HepG2 (cell line): ENCODE results near the gene RFTN1. TPM values are rescaled to one million over a fixed set of nuclear protein-coding genes. Genes with fewer than 3 reads are reported as not detected.

ENCODE experiments used
- ATAC-seq: fragments of 200-7000 bp; cut with Tn5 transposase; 3 replicates; pipeline ENCODE4 v1.9.1; 2020; ENCODE audit warnings: mild to moderate bottlenecking, moderate library complexity
- BruUV-seq: library from RNA; stranded (reverse); fragments of 400-500 nt; replicated peaks from 2 replicates; lab custom pipeline; 2021; lab: Mats Ljungman, UMichigan
- CTCF ChIA-PET: fragments of 300-600 bp; formaldehyde crosslinking; extraction: SDS; loops from one replicate; lab custom pipeline; 2021; ENCODE audit warnings: low total read pairs, inconsistent platforms, low intra/inter-chr PET ratio; lab: Yijun Ruan, JAX
- POLR2A ChIA-PET: fragments of 350-600 bp; sonication (Branson Sonifier 250); formaldehyde crosslinking; loops from one replicate; lab custom pipeline; 2020; ENCODE audit warnings: antibody characterized with exemption, inconsistent platforms; lab: Yijun Ruan, JAX
- DNase-seq: peaks from one replicate; pipeline ENCODE4 v3.0.0-alpha.2; 2015; ENCODE audit warnings: low spot score
- FAIRE-seq: peaks from 3 replicates; lab custom pipeline; 2011; peaks lifted over from hg19 to GRCh38; lab: Jason Lieb, UNC
- H2AFZ ChIP-seq: one replicate; pipeline ENCODE4 v1.6.1; 2011; ENCODE audit warnings: low read length, inconsistent platforms
- H3K27ac ChIP-seq: fragments of 300-600 bp; 3 replicates; pipeline ENCODE4 v1.8.0; 2011; ENCODE audit warnings: mixed run types, mild to moderate bottlenecking, mixed read lengths, low read length, inconsistent platforms; ENCODE audit not compliant: insufficient read depth; ENCODE audit errors: extremely low read length
- H3K27me3 ChIP-seq, 2 experiments: fragments of 200-600 bp in 1 of 2; 2 replicates in 1 of 2; 3 replicates in 1 of 2; pipeline versions ENCODE4 v1.6.0 to v1.8.0; 2011; ENCODE audit warnings: low read length in 2 of 2, mild to moderate bottlenecking in 2 of 2, moderate library complexity in 2 of 2, inconsistent platforms in 1 of 2; ENCODE audit not compliant: insufficient read depth in 2 of 2, control insufficient read depth in 1 of 2
- H3K36me3 ChIP-seq, 2 experiments: fragments of 200-600 bp in 1 of 2; replicated peaks in 1 of 2; 2 replicates in 1 of 2; 3 replicates in 1 of 2; pipeline versions ENCODE4 v1.5.1 to v1.8.0; 2011; ENCODE audit warnings: low read length in 2 of 2, inconsistent platforms in 1 of 2; ENCODE audit not compliant: insufficient read depth in 2 of 2, control insufficient read depth in 1 of 2
- H3K4me1 ChIP-seq: 2 replicates; pipeline ENCODE4 v1.5.1; 2012; ENCODE audit warnings: low read length, inconsistent platforms; ENCODE audit not compliant: insufficient read depth
- H3K4me2 ChIP-seq: 2 replicates; pipeline ENCODE4 v1.6.0; 2011; ENCODE audit warnings: low read depth, low read length, inconsistent platforms
- H3K4me3 ChIP-seq, 3 experiments: fragments of 200-600 bp in 1 of 3; sonication (generic), shearing (Covaris generic) in 1 of 3; replicated peaks in 1 of 3; 2 replicates each; pipeline ENCODE4 v1.5.1; 2011 to 2016; ENCODE audit warnings: low read length in 3 of 3, inconsistent platforms in 2 of 3, low read depth in 2 of 3, mild to moderate bottlenecking in 2 of 3, control low read depth in 1 of 3, mixed read lengths in 1 of 3; ENCODE audit not compliant: insufficient read depth in 1 of 3
- H3K79me2 ChIP-seq: one replicate; pipeline ENCODE4 v1.6.1; 2011; ENCODE audit warnings: low read length, inconsistent platforms; ENCODE audit not compliant: insufficient read depth
- H3K9ac ChIP-seq: 2 replicates; pipeline ENCODE4 v1.6.0; 2011; ENCODE audit warnings: mild to moderate bottlenecking, low read depth, low read length, inconsistent platforms; ENCODE audit not compliant: insufficient read depth
- H3K9me3 ChIP-seq: 2 replicates; pipeline ENCODE4 v1.5.1; 2012; ENCODE audit warnings: mild to moderate bottlenecking, low read length
- H4K20me1 ChIP-seq: 2 replicates; pipeline ENCODE4 v1.6.0; 2011; ENCODE audit warnings: inconsistent platforms, mild to moderate bottlenecking, low read length, moderate library complexity; ENCODE audit not compliant: insufficient read depth
- ERF ChIP-seq: IDR thresholded peaks from 2 replicates; pipeline ENCODE4 v1.6.1; 2018; ENCODE audit warnings: missing biosample characterization, missing genetic modification reagents
- FOXJ3 ChIP-seq: sonication (generic); formaldehyde crosslinking; IDR thresholded peaks from 2 replicates; pipeline ENCODE4 v1.4.0; 2020; ENCODE audit warnings: missing genetic modification reagents, mild to moderate bottlenecking, borderline replicate concordance
- HIC2 ChIP-seq: sonication (generic); formaldehyde crosslinking; IDR thresholded peaks from 2 replicates; pipeline ENCODE4 v1.9.0; 2022; ENCODE audit warnings: low read depth, missing genetic modification reagents
- MAF1 ChIP-seq: sonication (generic); formaldehyde crosslinking; IDR thresholded peaks from 2 replicates; pipeline ENCODE4 v1.5.0; 2020; ENCODE audit warnings: missing genetic modification reagents, borderline replicate concordance
- NFYB ChIP-seq: sonication (generic); formaldehyde crosslinking; IDR thresholded peaks from 2 replicates; pipeline ENCODE4 v1.4.0; 2020; ENCODE audit warnings: missing genetic modification reagents
- RAD21 ChIP-seq: fragments of 450-650 bp; formaldehyde crosslinking; IDR thresholded peaks from 2 replicates; pipeline ENCODE4 v1.5.0; 2020; ENCODE audit warnings: mild to moderate bottlenecking
- TBX3 ChIP-seq: fragments of 450-650 bp; IDR thresholded peaks from 2 replicates; pipeline ENCODE4 v1.6.1; 2017; ENCODE audit warnings: antibody characterized with exemption, mild to moderate bottlenecking, inconsistent platforms, borderline replicate concordance
- ZFX ChIP-seq: sonication (generic); formaldehyde crosslinking; IDR thresholded peaks from 2 replicates; pipeline ENCODE4 v1.4.0; 2020; ENCODE audit warnings: mild to moderate bottlenecking, low read depth, missing genetic modification reagents, moderate library complexity
- ZIK1 ChIP-seq: sonication (generic); formaldehyde crosslinking; IDR thresholded peaks from 2 replicates; pipeline ENCODE4 v1.5.0; 2020; ENCODE audit warnings: mild to moderate bottlenecking, low read depth, missing genetic modification reagents, borderline replicate concordance
- ZKSCAN5 ChIP-seq: sonication (generic); formaldehyde crosslinking; IDR thresholded peaks from 2 replicates; pipeline ENCODE4 v1.5.1; 2020; ENCODE audit warnings: mild to moderate bottlenecking, missing genetic modification reagents
- ZNF570 ChIP-seq: sonication (generic); formaldehyde crosslinking; IDR thresholded peaks from 2 replicates; pipeline ENCODE4 v1.4.0; 2020; ENCODE audit warnings: mild to moderate bottlenecking, missing genetic modification reagents, borderline replicate concordance
- ZNF576 ChIP-seq: sonication (generic); formaldehyde crosslinking; IDR thresholded peaks from 2 replicates; pipeline ENCODE4 v1.4.0; 2020; ENCODE audit warnings: mild to moderate bottlenecking, missing genetic modification reagents
- ZNF609 ChIP-seq: sonication (generic); formaldehyde crosslinking; IDR thresholded peaks from 2 replicates; pipeline ENCODE4 v1.4.0; 2020; ENCODE audit warnings: mild to moderate bottlenecking, missing genetic modification reagents, borderline replicate concordance
- ZNF615 ChIP-seq: sonication (generic); formaldehyde crosslinking; IDR thresholded peaks from 2 replicates; pipeline ENCODE4 v1.5.0; 2020; ENCODE audit warnings: mild to moderate bottlenecking, missing genetic modification reagents, borderline replicate concordance
- ZNF768 ChIP-seq: sonication (generic); formaldehyde crosslinking; IDR thresholded peaks from 2 replicates; pipeline ENCODE4 v1.4.0; 2020; ENCODE audit warnings: missing genetic modification reagents
- ZSCAN5A ChIP-seq: sonication (generic); formaldehyde crosslinking; IDR thresholded peaks from 2 replicates; pipeline ENCODE4 v1.8.0; 2022; ENCODE audit warnings: mild to moderate bottlenecking, missing genetic modification reagents, borderline replicate concordance
- WGBS: methylation state at CpG from one replicate; pipeline ENCODE4 v1.1.6; 2017; ENCODE audit warnings: low lambda C conversion rate; 5-methylcytosine and 5-hydroxymethylcytosine counted together
- in situ Hi-C: cut with HindIII; loops from 2 replicates; pipeline ENCODE4 v1.10.0; 2017; ENCODE audit warnings: low pct_unique_long_range_greater_than_20kb; ENCODE audit not compliant: extremely low pct_ligation_motif_present
- intact Hi-C: fragments of 100-400 bp; cut with micrococcal nuclease; formaldehyde crosslinking; loops from one replicate; pipeline ENCODE4 v1.10.0; 2022; ENCODE audit not compliant: unreplicated experiment
- polyA plus RNA-seq, 8 experiments: library from polyadenylated mRNA; depleted of rRNA in 3 of 8; stranded (reverse) in 7 of 8; unstranded in 1 of 8; fragments of >200 nt; fragmentation: Illumina TruSeq in 4 of 8; extraction: Trizol in 4 of 8; gene quantifications; 2 replicates each; pipeline versions ENCODE4 v1.2.1 to v1.2.3, GENCODE V29; 2011 to 2016; ENCODE audit warnings: low read depth in 4 of 8, missing spikeins in 1 of 8, mixed read lengths in 1 of 8; ENCODE audit not compliant: insufficient read depth in 1 of 8
- total RNA-seq, 5 experiments: library from RNA; depleted of rRNA; stranded (reverse); fragments of >200 nt; fragmentation: Illumina TruSeq; extraction: Trizol; gene quantifications; 2 replicates each; pipeline ENCODE4 v1.2.3, GENCODE V29; 2016; ENCODE audit warnings: low read depth in 1 of 5

Gene RFTN1
- total and polyA plus RNA-seq, 2 of the 13 experiments (the other 11 are each of a cell fraction or from before 2014, with no cell fraction given), result not detected

- no peak for FAIRE-seq
- Histone ChIP-seq H3K9ac (no peak overlapping the region), H3K27me3 (no peaks in the 10 kb centered on the region), H3K36me3 (peaks cover 1 to 45% of the 10 kb centered on the region in 2 experiments; a peak in 4 of 5 replicates), H3K9me3 (no peaks in the 10 kb centered on the region), H3K4me1 (no peaks in the 10 kb centered on the region), H3K4me3 (no peak overlapping the region), H2AFZ (no peak overlapping the region), H3K27ac (no peak overlapping the region), H4K20me1 (no peaks in the 10 kb centered on the region), H3K79me2 (no peaks in the 10 kb centered on the region), H3K4me2 (no peak overlapping the region)
- ATAC-seq, result no peak
- POLR2A ChIA-PET, result no interaction called here
- intact Hi-C loops (no loop called here), in situ Hi-C loops (no loop called here)
- no peak for DNase-seq
- CTCF ChIA-PET, result no interaction called here
- BruUV-seq, result no TSS peak
- WGBS, result 88% methylated on average over 3 of the region's 3 CpGs
- TF ChIP-seq ZNF570 (CRISPR knock-in tag), result no peak
- TF ChIP-seq HIC2 (CRISPR knock-in tag), result no peak
- no peak for TF ChIP-seq MAF1
- no peak for TF ChIP-seq ERF (CRISPR knock-in tag)
- TF ChIP-seq NFYB (CRISPR knock-in tag), result no peak
- no peak for TF ChIP-seq ZNF609
- TF ChIP-seq FOXJ3 (CRISPR knock-in tag), result no peak
- no peak for TF ChIP-seq ZKSCAN5 (CRISPR knock-in tag)
- TF ChIP-seq ZNF768 (CRISPR knock-in tag), result no peak
- no peak for TF ChIP-seq ZIK1 (CRISPR knock-in tag)
- no peak for TF ChIP-seq ZNF615
- no peak for TF ChIP-seq RAD21 (CRISPR knock-in tag)
- TF ChIP-seq ZNF576, result no peak
- no peak for TF ChIP-seq ZFX
- no peak for TF ChIP-seq TBX3
- no peak for TF ChIP-seq ZSCAN5A (CRISPR knock-in tag)
Observed at GRCh38 chr3:16279010-16279801, 234.3 kb downstream of the RFTN1 start.
